ENCODE results near the gene INHBC.

Gene INHBC

DNA sequence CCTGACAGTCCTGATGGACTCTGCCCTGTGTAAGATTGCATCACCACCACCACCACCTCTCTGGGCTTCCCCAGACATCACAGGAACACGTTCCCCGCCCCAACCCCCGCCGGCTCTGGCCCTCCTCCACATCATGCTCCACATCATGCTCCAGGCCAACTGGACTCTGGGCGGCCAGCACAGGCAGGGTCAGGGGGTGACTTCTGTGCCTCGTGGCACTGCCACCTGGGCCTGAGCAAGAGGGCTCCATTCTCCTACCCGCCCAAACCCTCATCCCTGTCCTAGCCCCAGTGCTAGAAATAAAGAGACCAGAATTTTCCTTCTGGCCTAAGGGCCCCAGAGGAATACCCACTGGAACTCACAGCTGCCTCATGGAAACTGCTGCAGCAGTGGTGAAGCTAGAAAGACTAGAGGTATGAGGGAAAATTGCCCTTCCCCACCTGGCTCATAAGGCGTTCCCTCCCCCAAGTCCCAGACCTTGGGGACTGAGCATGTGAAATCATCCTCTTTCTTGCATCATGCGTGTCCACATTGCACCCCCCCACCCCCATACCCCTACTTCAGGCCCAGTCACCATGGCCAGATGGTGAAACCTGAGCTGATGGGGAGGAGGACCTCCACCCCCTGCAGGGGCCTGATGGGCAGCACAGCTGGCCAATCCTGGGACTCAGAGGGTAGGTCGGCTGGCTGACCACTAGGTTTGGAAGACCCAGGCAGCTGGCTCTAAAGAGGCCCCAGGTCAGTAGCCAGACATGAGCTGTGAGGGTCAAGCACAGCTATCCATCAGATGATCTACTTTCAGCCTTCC is 20.2 kb downstream of the INHBC start, which contains the start of gene INHBE:
INHBE (plus strand) TSS at position 742 of the 808 bp plus-strand sequence. CDS start 230 bp downstream, outside the sequence.
- no peak for DNase-seq (ENCODE audit: low read depth)

DNA sequence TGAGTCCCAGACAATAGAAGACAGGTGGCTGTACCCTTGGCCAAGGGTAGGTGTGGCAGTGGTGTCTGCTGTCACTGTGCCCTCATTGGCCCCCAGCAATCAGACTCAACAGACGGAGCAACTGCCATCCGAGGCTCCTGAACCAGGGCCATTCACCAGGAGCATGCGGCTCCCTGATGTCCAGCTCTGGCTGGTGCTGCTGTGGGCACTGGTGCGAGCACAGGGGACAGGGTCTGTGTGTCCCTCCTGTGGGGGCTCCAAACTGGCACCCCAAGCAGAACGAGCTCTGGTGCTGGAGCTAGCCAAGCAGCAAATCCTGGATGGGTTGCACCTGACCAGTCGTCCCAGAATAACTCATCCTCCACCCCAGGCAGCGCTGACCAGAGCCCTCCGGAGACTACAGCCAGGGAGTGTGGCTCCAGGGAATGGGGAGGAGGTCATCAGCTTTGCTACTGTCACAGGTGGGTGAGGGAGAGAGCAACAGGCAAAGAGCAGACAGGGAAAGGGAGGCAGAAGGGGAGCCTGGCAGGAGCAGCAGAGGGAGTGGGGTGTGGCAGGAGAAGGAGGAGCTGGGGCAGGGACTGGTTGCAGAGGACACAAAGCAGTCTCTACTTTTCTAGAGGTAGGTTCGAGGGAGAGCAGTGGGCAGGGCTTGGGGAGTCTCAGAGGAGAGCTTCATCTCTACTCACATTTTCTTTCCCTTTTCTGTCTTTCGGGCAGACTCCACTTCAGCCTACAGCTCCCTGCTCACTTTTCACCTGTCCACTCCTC is 21.0 kb downstream of the INHBC start:
- DNase-seq (ENCODE audit: low read depth), result no peak

DNA sequence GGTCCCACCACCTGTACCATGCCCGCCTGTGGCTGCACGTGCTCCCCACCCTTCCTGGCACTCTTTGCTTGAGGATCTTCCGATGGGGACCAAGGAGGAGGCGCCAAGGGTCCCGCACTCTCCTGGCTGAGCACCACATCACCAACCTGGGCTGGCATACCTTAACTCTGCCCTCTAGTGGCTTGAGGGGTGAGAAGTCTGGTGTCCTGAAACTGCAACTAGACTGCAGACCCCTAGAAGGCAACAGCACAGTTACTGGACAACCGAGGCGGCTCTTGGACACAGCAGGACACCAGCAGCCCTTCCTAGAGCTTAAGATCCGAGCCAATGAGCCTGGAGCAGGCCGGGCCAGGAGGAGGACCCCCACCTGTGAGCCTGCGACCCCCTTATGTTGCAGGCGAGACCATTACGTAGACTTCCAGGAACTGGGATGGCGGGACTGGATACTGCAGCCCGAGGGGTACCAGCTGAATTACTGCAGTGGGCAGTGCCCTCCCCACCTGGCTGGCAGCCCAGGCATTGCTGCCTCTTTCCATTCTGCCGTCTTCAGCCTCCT is 21.6 kb downstream of the INHBC start:
- no peak for DNase-seq (ENCODE audit: low read depth)

DNA sequence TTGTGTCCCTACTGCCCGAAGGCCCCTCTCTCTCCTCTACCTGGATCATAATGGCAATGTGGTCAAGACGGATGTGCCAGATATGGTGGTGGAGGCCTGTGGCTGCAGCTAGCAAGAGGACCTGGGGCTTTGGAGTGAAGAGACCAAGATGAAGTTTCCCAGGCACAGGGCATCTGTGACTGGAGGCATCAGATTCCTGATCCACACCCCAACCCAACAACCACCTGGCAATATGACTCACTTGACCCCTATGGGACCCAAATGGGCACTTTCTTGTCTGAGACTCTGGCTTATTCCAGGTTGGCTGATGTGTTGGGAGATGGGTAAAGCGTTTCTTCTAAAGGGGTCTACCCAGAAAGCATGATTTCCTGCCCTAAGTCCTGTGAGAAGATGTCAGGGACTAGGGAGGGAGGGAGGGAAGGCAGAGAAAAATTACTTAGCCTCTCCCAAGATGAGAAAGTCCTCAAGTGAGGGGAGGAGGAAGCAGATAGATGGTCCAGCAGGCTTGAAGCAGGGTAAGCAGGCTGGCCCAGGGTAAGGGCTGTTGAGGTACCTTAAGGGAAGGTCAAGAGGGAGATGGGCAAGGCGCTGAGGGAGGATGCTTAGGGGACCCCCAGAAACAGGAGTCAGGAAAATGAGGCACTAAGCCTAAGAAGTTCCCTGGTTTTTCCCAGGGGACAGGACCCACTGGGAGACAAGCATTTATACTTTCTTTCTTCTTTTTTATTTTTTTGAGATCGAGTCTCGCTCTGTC is 22.3 kb downstream of the INHBC start:
- no peak for DNase-seq (ENCODE audit: low read depth)

DNA sequence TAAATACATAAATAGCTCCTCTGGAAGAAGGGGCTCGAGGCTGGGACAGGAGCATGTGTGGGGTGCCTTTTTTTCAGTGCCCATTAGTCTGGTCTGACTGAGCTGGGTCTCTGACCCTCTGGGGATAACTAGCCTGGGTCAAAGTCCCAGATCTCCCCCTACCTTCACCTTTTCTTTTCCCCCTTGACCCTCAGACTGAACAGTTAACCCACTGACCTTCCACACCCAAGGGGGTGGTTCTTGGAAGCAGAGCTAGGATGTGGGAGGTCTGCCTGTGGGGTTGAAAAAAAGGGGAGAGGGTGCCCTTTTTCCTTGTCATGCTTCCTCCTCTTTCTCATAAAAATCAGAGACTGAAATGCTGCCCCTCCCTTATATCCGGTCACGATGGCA is 24.1 kb downstream of the INHBC start:
- DNase-seq (ENCODE audit: low read depth), result no peak

- peak; percentile 85 for DNase-seq (ENCODE audit: low read depth)
Observed at GRCh38 chr12:57459055-57459749, 24.6 kb downstream of the INHBC start.

GRCh38 chr12:57459750-57460467 is 25.3 kb downstream of the INHBC start, which contains the start of gene GLI1:
TSS of gene GLI1 (plus strand) at chr12:57459785. CDS start at chr12:57463692, 3,907 bp downstream.
- no peak for DNase-seq (ENCODE audit: low read depth)

DNA sequence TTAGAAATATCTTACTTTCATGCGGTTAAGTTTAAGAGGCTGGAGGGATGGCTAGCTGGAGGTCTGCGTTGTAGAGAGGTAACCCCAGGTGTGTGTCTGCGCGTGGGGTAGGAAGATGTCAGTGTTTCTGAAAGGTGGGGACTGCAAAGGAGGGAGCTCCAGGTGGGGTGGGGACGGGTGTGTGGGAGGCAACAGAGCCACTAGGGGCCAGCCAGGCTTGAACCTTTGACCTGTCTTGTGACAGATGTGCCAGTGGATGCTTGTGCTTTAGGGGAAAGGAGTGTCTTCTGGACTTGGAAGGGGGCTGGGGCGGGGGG is 25.8 kb downstream of the INHBC start:
- no peak for DNase-seq (ENCODE audit: low read depth)

DNA sequence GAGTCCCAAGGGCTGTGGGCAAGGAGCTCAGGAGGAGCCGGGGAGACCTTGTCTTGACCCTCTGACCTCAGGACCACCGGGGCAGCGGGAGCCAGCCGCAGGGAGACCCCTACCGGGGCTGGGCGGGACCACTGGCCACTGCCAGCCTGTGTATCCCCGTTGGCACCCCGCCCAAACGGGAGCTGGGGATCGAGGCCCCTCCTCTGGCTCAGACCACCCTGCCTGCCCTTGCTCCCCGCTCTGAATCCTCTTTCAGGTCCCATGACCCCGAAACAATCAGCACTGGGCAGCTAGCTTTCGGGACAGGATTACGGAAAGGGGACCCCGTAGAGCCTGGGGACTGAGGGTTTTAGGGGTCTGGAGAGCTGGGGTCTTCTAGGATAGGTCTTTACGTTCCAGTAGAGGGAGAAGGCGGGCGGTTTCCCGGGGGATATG is 26.3 kb downstream of the INHBC start:
- DNase-seq (ENCODE audit: low read depth), result no peak

- DNase-seq (ENCODE audit: low read depth), result no peak
Observed at GRCh38 chr12:57461276-57461916, 26.8 kb downstream of the INHBC start.

DNA sequence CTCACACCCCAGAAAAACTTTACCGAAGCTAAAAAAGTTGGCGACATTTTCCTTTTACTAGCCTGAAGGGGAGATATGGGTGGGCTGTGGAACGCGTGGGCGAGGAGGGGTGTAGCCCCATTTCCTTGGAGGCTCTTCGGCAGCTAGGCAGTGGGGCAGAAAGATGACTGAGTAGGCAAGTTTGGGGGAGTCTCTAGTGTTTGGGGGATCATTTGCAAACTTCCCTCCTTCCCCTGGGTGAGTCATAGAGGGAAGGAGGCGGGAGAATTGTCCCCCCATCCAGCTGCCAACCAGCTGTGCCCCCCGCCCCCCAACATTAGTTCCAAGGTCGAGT is 27.3 kb downstream of the INHBC start:
- DNase-seq (ENCODE audit: low read depth), result no peak

- DNase-seq (ENCODE audit: low read depth), result peak; percentile 79
Observed at GRCh38 chr12:57462251-57462911, 27.8 kb downstream of the INHBC start.

DNA sequence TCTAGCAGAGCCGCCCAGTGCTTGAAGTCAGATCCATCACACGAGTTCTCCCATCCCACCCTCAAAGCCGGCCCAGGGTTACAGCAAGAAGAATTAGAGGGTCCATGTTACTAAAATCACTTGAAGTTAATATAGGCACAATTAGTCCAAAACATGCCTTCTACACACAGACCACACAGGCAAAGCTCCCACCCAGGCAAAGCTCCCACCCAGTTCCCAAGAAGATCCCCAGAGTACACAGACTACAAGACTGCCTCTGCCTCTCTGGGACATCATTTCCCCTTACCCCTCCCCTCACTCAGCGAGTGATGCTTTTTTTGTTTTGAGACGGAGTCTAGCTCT is 28.3 kb downstream of the INHBC start:
- DNase-seq (ENCODE audit: low read depth), result no peak

DNA sequence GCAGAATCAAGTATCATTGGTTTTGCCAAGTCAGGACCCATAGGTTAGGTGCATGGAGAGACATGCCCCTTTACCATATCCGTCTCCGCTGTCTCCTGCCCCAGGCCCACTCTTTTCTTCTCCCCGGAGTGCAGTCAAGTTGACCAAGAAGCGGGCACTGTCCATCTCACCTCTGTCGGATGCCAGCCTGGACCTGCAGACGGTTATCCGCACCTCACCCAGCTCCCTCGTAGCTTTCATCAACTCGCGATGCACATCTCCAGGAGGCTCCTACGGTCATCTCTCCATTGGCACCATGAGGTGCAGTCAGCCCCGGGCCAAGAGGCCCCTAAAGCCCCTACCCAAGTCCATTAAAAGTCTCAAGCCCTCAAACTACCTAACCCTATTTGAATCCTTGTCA is 30.0 kb downstream of the INHBC start:
- DNase-seq (ENCODE audit: low read depth), result no peak

DNA sequence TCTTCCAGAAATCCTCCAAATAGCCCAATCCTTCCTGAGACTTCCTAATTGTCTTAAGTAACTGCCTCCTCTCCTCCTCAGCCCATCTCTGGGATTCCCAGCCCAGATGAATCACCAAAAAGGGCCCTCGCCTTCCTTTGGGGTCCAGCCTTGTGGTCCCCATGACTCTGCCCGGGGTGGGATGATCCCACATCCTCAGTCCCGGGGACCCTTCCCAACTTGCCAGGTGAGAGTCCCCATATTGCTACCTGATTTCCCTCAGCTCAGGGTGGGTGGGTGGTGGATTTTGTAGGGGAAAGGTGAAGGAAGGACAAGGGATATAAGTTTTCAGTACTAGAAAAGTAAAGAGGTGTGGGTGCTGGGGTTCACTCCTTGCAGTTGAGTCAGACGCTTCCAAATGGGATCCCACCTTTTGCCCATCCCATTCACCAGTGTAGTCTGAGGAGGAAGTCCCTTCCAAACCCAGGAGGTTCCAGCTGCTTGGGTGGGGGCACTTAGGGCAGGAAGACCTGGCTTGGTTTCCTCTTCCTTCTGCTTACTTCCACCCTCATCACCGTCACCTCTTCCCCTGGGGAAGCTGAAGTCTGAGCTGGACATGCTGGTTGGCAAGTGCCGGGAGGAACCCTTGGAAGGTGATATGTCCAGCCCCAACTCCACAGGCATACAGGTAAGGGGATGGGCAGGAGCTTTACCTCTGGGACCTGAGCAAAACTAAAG is 30.6 kb downstream of the INHBC start:
- no peak for DNase-seq (ENCODE audit: low read depth)

- DNase-seq (ENCODE audit: low read depth), result no peak
Observed at GRCh38 chr12:57465747-57466505, 31.3 kb downstream of the INHBC start.

DNA sequence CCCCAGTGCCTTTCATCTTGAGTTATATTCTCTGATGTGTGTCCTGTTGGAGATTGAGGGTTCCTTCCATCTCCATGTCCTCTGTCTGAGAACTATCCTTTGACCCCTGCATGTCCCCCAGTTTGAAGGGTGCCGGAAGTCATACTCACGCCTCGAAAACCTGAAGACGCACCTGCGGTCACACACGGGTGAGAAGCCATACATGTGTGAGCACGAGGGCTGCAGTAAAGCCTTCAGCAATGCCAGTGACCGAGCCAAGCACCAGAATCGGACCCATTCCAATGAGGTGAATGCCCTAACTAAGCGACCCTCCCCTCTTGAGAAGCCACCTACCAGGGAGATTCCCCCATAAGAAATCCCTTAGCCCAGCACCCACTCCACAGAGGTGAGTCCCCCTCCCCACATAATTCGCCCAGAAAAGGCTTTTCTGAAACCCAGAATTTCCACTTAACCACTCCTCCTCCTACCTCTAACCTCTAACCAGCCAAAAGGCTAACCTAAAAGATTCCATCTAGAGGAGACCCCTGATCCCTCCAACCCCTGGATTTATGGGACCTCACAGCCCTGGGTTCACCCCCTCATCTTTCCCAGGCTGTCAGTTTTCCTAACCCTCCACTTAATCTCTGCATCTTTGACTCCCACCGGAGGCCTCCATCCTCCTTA is 32.8 kb downstream of the INHBC start:
- no peak for DNase-seq (ENCODE audit: low read depth)

- no peak for DNase-seq (ENCODE audit: low read depth)
Observed at GRCh38 chr12:57467915-57468314, 33.3 kb downstream of the INHBC start.
